Mesendoderm (in vitro differentiated cells): ENCODE results near the gene MRPL21.

Source experiments
- DNase-seq: peaks from one replicate; pipeline ENCODE4 v3.0.0; 2013
- H2AK5ac ChIP-seq: 2 replicates; pipeline ENCODE4 v1.6.1; 2013; ENCODE audit warnings: low read length, inconsistent platforms
- H2BK120ac ChIP-seq: 2 replicates; pipeline ENCODE4 v1.6.1; 2013; ENCODE audit warnings: low read depth, mild to moderate bottlenecking, low read length, moderate library complexity, mixed read lengths
- H2BK15ac ChIP-seq: replicated peaks from 2 replicates; pipeline ENCODE4 v1.6.1; 2013; ENCODE audit warnings: low read depth, mild to moderate bottlenecking, moderate library complexity
- H2BK5ac ChIP-seq: 2 replicates; pipeline ENCODE4 v1.6.1; 2013; ENCODE audit warnings: low read length, inconsistent platforms
- H3K18ac ChIP-seq: 2 replicates; pipeline ENCODE4 v1.6.1; 2013; ENCODE audit warnings: mild to moderate bottlenecking, low read length, mixed read lengths
- H3K23ac ChIP-seq: one replicate; pipeline ENCODE4 v1.6.1; 2013; ENCODE audit warnings: low read length
- H3K27ac ChIP-seq: 2 replicates; pipeline ENCODE4 v1.5.1; 2013; ENCODE audit warnings: low read depth, mild to moderate bottlenecking, inconsistent platforms, low read length, moderate library complexity
- H3K27me3 ChIP-seq: 2 replicates; pipeline ENCODE4 v1.6.1; 2013; ENCODE audit warnings: low read length, control low read depth, mild to moderate bottlenecking, inconsistent platforms; ENCODE audit not compliant: insufficient read depth, poor library complexity
- H3K36me3 ChIP-seq: 2 replicates; pipeline ENCODE4 v1.6.1; 2013; ENCODE audit warnings: low read length, inconsistent platforms; ENCODE audit not compliant: control insufficient read depth, insufficient read depth
- H3K4ac ChIP-seq: one replicate; pipeline ENCODE4 v1.6.1; 2013; ENCODE audit warnings: low read depth, mild to moderate bottlenecking, low read length, moderate library complexity
- H3K4me1 ChIP-seq: 2 replicates; pipeline ENCODE4 v1.6.1; 2013; ENCODE audit warnings: low read depth, low read length, inconsistent platforms; ENCODE audit not compliant: control insufficient read depth
- H3K4me2 ChIP-seq: 2 replicates; pipeline ENCODE4 v1.6.1; 2013; ENCODE audit warnings: low read length
- H3K4me3 ChIP-seq: 2 replicates; pipeline ENCODE4 v1.5.1; 2013; ENCODE audit warnings: mild to moderate bottlenecking, low read length
- H3K56ac ChIP-seq: one replicate; pipeline ENCODE4 v1.6.1; 2013; ENCODE audit warnings: low read length
- H3K79me1 ChIP-seq: 2 replicates; pipeline ENCODE4 v1.6.1; 2013; ENCODE audit warnings: low read length, inconsistent platforms
- H3K79me2 ChIP-seq: 2 replicates; pipeline ENCODE4 v1.6.1; 2013; ENCODE audit warnings: mild to moderate bottlenecking, low read length; ENCODE audit not compliant: control insufficient read depth, insufficient read depth
- H3K9ac ChIP-seq: 2 replicates; pipeline ENCODE4 v1.6.1; 2013; ENCODE audit warnings: low read length, inconsistent platforms
- H4K5ac ChIP-seq: one replicate; pipeline ENCODE4 v1.6.1; 2013; ENCODE audit warnings: low read length
- H4K8ac ChIP-seq: one replicate; pipeline ENCODE4 v1.6.1; 2013; ENCODE audit warnings: low read depth, mild to moderate bottlenecking, control low read depth, low read length, moderate library complexity
- WGBS: extraction: QIAGEN DNeasy Blood & Tissue Kit; methylation state at CpG from one replicate; pipeline ENCODE4 v1.1.7; 2013; ENCODE audit warnings: low lambda C conversion rate, missing lambda C conversion rate; ENCODE audit not compliant: insufficient coverage; ENCODE audit errors: extremely low coverage; 5-methylcytosine and 5-hydroxymethylcytosine counted together

The MRPL21 gene

DNA sequence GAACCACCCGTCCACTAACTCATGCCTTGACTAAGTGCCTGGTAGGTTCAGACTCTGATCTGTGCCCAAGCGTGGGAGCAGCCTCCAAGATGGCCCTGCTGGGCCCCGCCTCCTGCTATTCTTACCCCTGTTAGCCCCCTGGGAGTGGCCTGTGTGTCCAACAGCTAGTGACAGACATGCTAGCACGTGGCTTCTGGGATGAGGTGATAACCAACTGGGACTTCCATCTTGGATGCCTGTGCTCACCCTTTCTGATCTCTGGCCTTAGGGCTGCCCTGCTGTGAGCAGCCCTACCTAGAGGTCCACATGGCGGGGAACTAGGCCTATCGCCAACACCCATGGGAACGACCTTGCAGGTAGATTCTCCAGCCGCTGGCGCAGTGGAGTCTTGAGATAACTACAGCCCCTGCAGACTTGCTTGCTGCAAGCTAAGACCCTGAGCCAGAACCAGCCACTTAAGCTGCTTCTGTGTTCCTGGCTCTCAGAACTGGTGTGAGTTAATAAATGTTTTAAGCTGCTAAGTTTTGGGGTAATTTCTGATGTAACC lies 2.7 kb downstream of the MRPL21 start:
- no peak overlapping the region for H3K18ac ChIP-seq
- no peak overlapping the region for H2AK5ac ChIP-seq
- no peak overlapping the region for H3K4me2 ChIP-seq
- H3K4ac ChIP-seq, result no peak overlapping the region
- H4K8ac ChIP-seq, result no peak overlapping the region
- no peak overlapping the region for H2BK15ac ChIP-seq
- no peaks in the 10 kb centered on the region for H3K4me1 ChIP-seq
- H3K23ac ChIP-seq, result no peak overlapping the region
- WGBS, result no CpG with 5 or more reads among the region's 9 CpGs
- H3K4me3 ChIP-seq, result no peak overlapping the region
- H3K27ac ChIP-seq, result no peak overlapping the region
- peaks cover 46% of the 10 kb centered on the region for H3K79me2 ChIP-seq
- H3K79me1 ChIP-seq, result peaks cover 38% of the 10 kb centered on the region
- no peak overlapping the region for H4K5ac ChIP-seq
- peaks cover 17% of the 10 kb centered on the region for H3K36me3 ChIP-seq
- H2BK120ac ChIP-seq, result no peak overlapping the region
- H2BK5ac ChIP-seq, result no peak overlapping the region
- no peaks in the 10 kb centered on the region for H3K27me3 ChIP-seq
- H3K9ac ChIP-seq, result no peak overlapping the region
- no peak overlapping the region for H3K56ac ChIP-seq
- DNase-seq, result no peak

DNA sequence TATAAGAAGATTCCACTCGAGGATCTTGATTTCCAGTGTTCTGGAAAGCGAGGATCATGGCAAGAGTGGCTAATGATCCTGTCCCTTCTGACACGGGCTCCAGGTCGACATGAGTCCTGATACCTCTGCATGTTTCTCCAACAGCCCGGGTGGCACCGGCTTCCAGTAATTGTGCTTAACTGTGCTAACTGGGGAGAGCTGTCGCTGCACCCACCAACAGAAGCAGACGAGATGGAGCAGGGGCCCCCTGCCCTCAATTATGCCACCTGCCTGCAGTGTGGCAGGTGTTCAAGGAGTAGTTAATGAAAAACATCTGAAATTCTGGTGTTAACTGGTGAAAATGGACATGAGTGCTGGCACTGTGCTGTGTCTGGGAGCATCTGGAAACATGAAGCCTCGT lies 6.2 kb downstream of the MRPL21 start:
- H3K4me2 ChIP-seq, result no peak overlapping the region
- no peak overlapping the region for H3K18ac ChIP-seq
- H3K9ac ChIP-seq, result no peak overlapping the region
- H2BK5ac ChIP-seq, result no peak overlapping the region
- H2BK120ac ChIP-seq, result no peak overlapping the region
- no peak for DNase-seq
- no peak overlapping the region for H3K23ac ChIP-seq
- H3K79me2 ChIP-seq, result peaks cover 22% of the 10 kb centered on the region
- peaks cover 17% of the 10 kb centered on the region for H3K79me1 ChIP-seq
- H3K27me3 ChIP-seq, result no peaks in the 10 kb centered on the region
- H2AK5ac ChIP-seq, result no peak overlapping the region
- WGBS, result no CpG with 5 or more reads among the region's 9 CpGs
- no peak overlapping the region for H3K4ac ChIP-seq
- H3K4me3 ChIP-seq, result no peak overlapping the region
- no peak overlapping the region for H4K8ac ChIP-seq
- no peak overlapping the region for H4K5ac ChIP-seq
- no peaks in the 10 kb centered on the region for H3K4me1 ChIP-seq
- no peak overlapping the region for H2BK15ac ChIP-seq
- no peak overlapping the region for H3K56ac ChIP-seq
- peaks cover 21% of the 10 kb centered on the region for H3K36me3 ChIP-seq
- H3K27ac ChIP-seq, result no peak overlapping the region

DNA sequence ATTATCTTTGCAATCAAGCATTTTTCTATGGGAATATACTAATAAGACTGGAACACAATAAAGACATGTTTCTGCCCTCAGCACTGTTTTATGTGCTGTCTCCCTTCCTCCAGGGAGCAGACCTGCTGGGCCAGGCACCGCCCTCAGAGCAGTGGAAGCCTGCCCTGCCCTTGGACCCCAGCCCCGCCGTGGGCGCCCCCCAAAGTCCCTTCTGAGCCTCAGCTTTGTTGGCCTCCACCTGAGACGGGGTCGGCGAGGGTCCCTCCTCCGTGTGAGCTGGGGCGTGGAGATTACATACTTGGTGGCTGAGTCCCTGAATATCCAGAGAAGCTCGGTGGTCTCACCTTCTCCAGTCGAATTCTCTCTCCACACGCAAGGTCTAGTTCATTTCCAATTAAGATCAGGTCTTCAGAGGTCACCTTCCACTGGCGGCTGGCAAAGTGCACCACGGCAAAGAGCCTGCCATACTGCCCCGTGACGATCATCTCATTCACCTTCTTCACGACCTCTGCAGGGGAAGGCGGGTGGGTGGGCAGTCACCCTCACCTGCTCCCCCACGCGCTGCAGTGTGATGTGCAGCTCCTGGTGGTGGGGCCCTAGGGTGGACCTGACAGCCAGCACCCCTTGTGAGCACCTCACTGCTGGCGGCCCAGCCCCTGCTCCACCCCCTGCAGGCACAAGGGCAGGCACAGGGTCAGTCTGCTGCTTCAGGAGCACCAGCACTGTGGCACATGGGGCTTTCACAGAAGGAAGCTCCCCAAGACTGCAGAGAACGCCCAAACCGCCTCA lies 7.3 kb downstream of the MRPL21 start:
- Histone ChIP-seq H3K9ac (no peak overlapping the region), H3K36me3 (peaks cover 22% of the 10 kb centered on the region)
- no CpG with 5 or more reads among the region's 23 CpGs for WGBS

DNA sequence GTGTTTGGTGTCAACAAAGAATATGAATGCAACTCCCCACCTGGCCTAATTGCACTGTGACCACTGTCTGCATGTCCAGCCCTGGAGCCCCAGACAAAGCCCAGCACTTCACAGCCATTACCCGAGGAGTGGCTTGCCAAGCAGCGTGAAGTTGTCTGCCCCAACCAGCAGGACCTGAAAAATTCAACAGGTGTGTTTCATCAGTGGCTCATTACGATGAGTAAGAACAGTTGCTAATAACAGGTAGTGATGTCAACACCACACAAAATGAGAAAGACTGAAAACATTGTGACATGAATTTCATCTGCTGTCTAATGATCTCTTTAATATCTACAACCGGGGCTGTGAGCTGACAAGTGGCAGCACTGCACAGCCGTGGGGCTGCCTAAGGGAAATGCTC lies 10.3 kb downstream of the MRPL21 start:
- Histone ChIP-seq H3K36me3 (peaks cover 22% of the 10 kb centered on the region), H4K5ac (no peak overlapping the region), H2AK5ac (no peak overlapping the region), H3K79me1 (peaks cover 1% of the 10 kb centered on the region), H3K4me2 (no peak overlapping the region), H3K79me2 (no peaks in the 10 kb centered on the region), H4K8ac (no peak overlapping the region), H3K56ac (no peak overlapping the region), H3K27me3 (no peaks in the 10 kb centered on the region), H3K4ac (no peak overlapping the region), H2BK5ac (no peak overlapping the region), H3K4me3 (no peak overlapping the region), H3K4me1 (peaks cover 4% of the 10 kb centered on the region), H3K23ac (no peak overlapping the region), H3K18ac (no peak overlapping the region), H3K27ac (no peak overlapping the region), H3K9ac (no peak overlapping the region), H2BK120ac (no peak overlapping the region), H2BK15ac (no peak overlapping the region)
- DNase-seq, result no peak
- WGBS, result no CpG with 5 or more reads among the region's 5 CpGs

More for the DNA sequence above, 7.3 kb downstream of the MRPL21 start:
- Histone ChIP-seq H4K5ac (no peak overlapping the region), H3K79me2 (peaks cover 11% of the 10 kb centered on the region), H2BK120ac (no peak overlapping the region), H3K4me1 (no peaks in the 10 kb centered on the region), H3K27me3 (no peaks in the 10 kb centered on the region), H3K4ac (no peak overlapping the region), H3K4me3 (no peak overlapping the region), H2BK5ac (no peak overlapping the region), H3K56ac (no peak overlapping the region), H3K23ac (no peak overlapping the region), H2BK15ac (no peak overlapping the region), H3K27ac (no peak overlapping the region), H2AK5ac (no peak overlapping the region), H4K8ac (no peak overlapping the region), H3K4me2 (no peak overlapping the region), H3K79me1 (peaks cover 13% of the 10 kb centered on the region), H3K18ac (no peak overlapping the region)
- no peak for DNase-seq

DNA sequence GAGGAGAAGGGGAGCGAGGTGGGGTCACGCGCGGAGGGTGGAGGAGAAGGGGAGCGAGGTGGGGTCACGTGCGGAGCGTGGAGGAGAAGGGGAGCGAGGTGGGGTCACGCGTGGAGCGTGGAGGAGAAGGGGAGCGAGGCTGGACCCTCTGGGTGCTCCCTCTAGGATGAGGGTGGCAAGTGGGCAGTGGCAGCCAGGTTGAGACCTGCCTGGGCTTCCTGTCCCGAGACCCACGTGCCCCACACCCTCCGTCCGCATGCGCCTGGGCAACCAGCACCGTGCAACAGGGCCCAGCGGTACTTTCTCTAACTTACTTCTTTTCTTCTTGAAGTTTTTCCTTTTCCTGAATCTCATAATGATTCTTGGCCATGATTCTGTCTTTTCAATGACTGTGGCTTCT lies 11.1 kb downstream of the MRPL21 start:
- Histone ChIP-seq H2BK120ac (no peak overlapping the region), H3K36me3 (peaks cover 18% of the 10 kb centered on the region), H3K56ac (no peak overlapping the region), H4K5ac (no peak overlapping the region), H3K79me2 (no peaks in the 10 kb centered on the region), H3K4ac (no peak overlapping the region), H3K4me1 (peaks cover 4% of the 10 kb centered on the region), H3K4me3 (no peak overlapping the region), H2BK15ac (no peak overlapping the region), H3K18ac (no peak overlapping the region), H3K27me3 (no peaks in the 10 kb centered on the region), H3K4me2 (no peak overlapping the region), H4K8ac (no peak overlapping the region), H2AK5ac (no peak overlapping the region), H3K9ac (no peak overlapping the region), H2BK5ac (no peak overlapping the region), H3K27ac (no peak overlapping the region), H3K79me1 (no peaks in the 10 kb centered on the region), H3K23ac (no peak overlapping the region)
- DNase-seq, result no peak
- WGBS, result no CpG with 5 or more reads among the region's 20 CpGs
